GM12878 (cell line): ENCODE data around the gene EHMT2. TPM values are rescaled to one million over a fixed set of nuclear protein-coding genes. Genes with fewer than 3 reads are reported as not detected.

Experiments
- ATAC-seq: fragments of 200-7000 bp; cut with Tn5 transposase; 3 replicates; pipeline ENCODE4 v1.9.1; 2020; ENCODE audit warnings: mild to moderate bottlenecking, moderate library complexity
- BruUV-seq: library from RNA; stranded (reverse); fragments of 400-500 nt; replicated peaks from 2 replicates; lab custom pipeline; 2021; lab: Mats Ljungman, UMichigan
- CTCF ChIA-PET: fragments of 300-600 bp; sonication (Branson Sonifier 250); formaldehyde crosslinking; extraction: SDS; loops from one replicate; lab custom pipeline; 2021; ENCODE audit warnings: inconsistent platforms; lab: Yijun Ruan, JAX
- POLR2A ChIA-PET: fragments of 350-600 bp; formaldehyde crosslinking; extraction: SDS; loops from one replicate; lab custom pipeline; 2021; ENCODE audit warnings: inconsistent platforms; lab: Charles Lee
- RAD21 ChIA-PET: fragments of 300-600 bp; sonication (Branson Sonifier 250); formaldehyde crosslinking; loops from one replicate; lab custom pipeline; 2023; ENCODE audit warnings: antibody characterized with exemption; ENCODE audit not compliant: unreplicated experiment; lab: Charles Lee
- SMC1A ChIA-PET: fragments of 300-600 bp; sonication (Branson Sonifier 250); formaldehyde crosslinking; loops from one replicate; lab custom pipeline; 2023; ENCODE audit not compliant: unreplicated experiment, uncharacterized antibody; lab: Charles Lee
- DNase-seq: peaks from one replicate; pipeline ENCODE4 v3.0.0-alpha.2; 2011; ENCODE audit warnings: low read depth, low spot score
- FAIRE-seq: peaks from 3 replicates; lab custom pipeline; 2011; peaks lifted over from hg19 to GRCh38; lab: Jason Lieb, UNC
- H2AFZ ChIP-seq: 2 replicates; pipeline ENCODE4 v1.6.0; 2011; ENCODE audit warnings: low read depth, low read length, control low read depth; ENCODE audit not compliant: control insufficient read depth
- H3K27ac ChIP-seq: 2 replicates; pipeline ENCODE4 v1.5.1; 2011; ENCODE audit warnings: control low read depth; ENCODE audit not compliant: control insufficient read depth, insufficient read depth
- H3K27me3 ChIP-seq, 2 experiments: replicated peaks in 1 of 2; 2 replicates each; pipeline versions ENCODE4 v1.6.0 to v1.6.1; 2011; ENCODE audit warnings: low read length in 1 of 2; ENCODE audit not compliant: control insufficient read depth in 2 of 2, insufficient read depth in 2 of 2
- H3K36me3 ChIP-seq, 2 experiments: 2 replicates each; pipeline ENCODE4 v1.5.1; 2011; ENCODE audit warnings: low read length in 1 of 2; ENCODE audit not compliant: control insufficient read depth in 2 of 2, insufficient read depth in 2 of 2
- H3K4me1 ChIP-seq: 2 replicates; pipeline ENCODE4 v1.6.1; 2011; ENCODE audit warnings: mild to moderate bottlenecking, low read length, moderate library complexity, mixed read lengths; ENCODE audit not compliant: control insufficient read depth, insufficient read depth
- H3K4me2 ChIP-seq: 2 replicates; pipeline ENCODE4 v1.6.0; 2011; ENCODE audit warnings: control low read depth; ENCODE audit not compliant: control insufficient read depth, insufficient read depth
- H3K4me3 ChIP-seq: fragments of 200-600 bp; sonication (generic); 2 replicates; pipeline ENCODE4 v1.5.1; 2016
- H3K79me2 ChIP-seq: 2 replicates; pipeline ENCODE4 v1.6.0; 2011; ENCODE audit warnings: low read length; ENCODE audit not compliant: control insufficient read depth, insufficient read depth
- H3K9ac ChIP-seq: 2 replicates; pipeline ENCODE4 v1.8.0; 2011; ENCODE audit warnings: low read length, control low read depth, mixed read lengths; ENCODE audit not compliant: control insufficient read depth, insufficient read depth
- H3K9me3 ChIP-seq: replicated peaks from 3 replicates; pipeline ENCODE4 v1.5.1; 2011; ENCODE audit warnings: mild to moderate bottlenecking, low read length; ENCODE audit not compliant: control insufficient read depth, insufficient read depth
- H4K20me1 ChIP-seq: 2 replicates; pipeline ENCODE4 v1.6.0; 2011; ENCODE audit not compliant: control insufficient read depth, insufficient read depth
- BHLHE40 ChIP-seq, 2 experiments: fragments of 450-650 bp in 1 of 2; IDR thresholded peaks; 2 replicates each; pipeline ENCODE4 v1.6.1; 2011 to 2017; ENCODE audit warnings: low read depth in 2 of 2, borderline replicate concordance in 1 of 2, improper control_type of control experiment in 1 of 2, low read length in 1 of 2, mild to moderate bottlenecking in 1 of 2
- ETV6 ChIP-seq, 2 experiments: fragments of 450-650 bp in 1 of 2; IDR thresholded peaks in 1 of 2; conservative IDR thresholded peaks in 1 of 2; 2 replicates each; pipeline ENCODE4 v1.6.1; 2014; ENCODE audit warnings: antibody characterized with exemption in 1 of 2, borderline replicate concordance in 1 of 2, low read depth in 1 of 2, mild to moderate bottlenecking in 1 of 2, moderate library complexity in 1 of 2
- RAD51 ChIP-seq: fragments of 450-650 bp; IDR thresholded peaks from 2 replicates; pipeline ENCODE4 v1.6.1; 2016; ENCODE audit warnings: moderate library complexity, mild to moderate bottlenecking, inconsistent platforms
- WGBS: methylation state at CpG from one replicate; pipeline ENCODE4 v1.1.6; 2016; ENCODE audit warnings: low lambda C conversion rate; ENCODE audit not compliant: insufficient replicate concordance, insufficient coverage; ENCODE audit errors: missing lambda C conversion rate; 5-methylcytosine and 5-hydroxymethylcytosine counted together
- in situ Hi-C: fragments of 300-500 bp; cut with MboI; formaldehyde crosslinking; loops from 9 replicates; pipeline ENCODE4 v1.14.3; 2018; ENCODE audit warnings: mixed read lengths
- intact Hi-C: fragments of 100-400 bp; cut with micrococcal nuclease; formaldehyde crosslinking; loops from one replicate; pipeline ENCODE4 v1.14.2; 2022; ENCODE audit not compliant: unreplicated experiment
- polyA plus RNA-seq, 11 experiments: library from polyadenylated mRNA; depleted of rRNA in 4 of 11; unstranded in 6 of 11; stranded (reverse) in 5 of 11; fragments of >200 nt; fragmentation: Nextera tagmentation in 4 of 11; fragmentation: Illumina TruSeq in 1 of 11; extraction: Ambion mirVana in 4 of 11; extraction: Trizol in 1 of 11; gene quantifications; 1 replicate in 1 of 11; 2 replicates in 10 of 11; pipeline versions ENCODE4 v1.2.1 to v1.2.3, GENCODE V29; 2011 to 2016; ENCODE audit warnings: inconsistent platforms in 2 of 11, missing spikeins in 2 of 11, low read depth in 1 of 11
- total RNA-seq, 4 experiments: library from RNA; depleted of rRNA in 3 of 4; stranded (reverse); fragments of >200 nt in 3 of 4; fragmentation: Illumina TruSeq in 1 of 4; extraction: Trizol in 1 of 4; gene quantifications; 2 replicates each; pipeline versions ENCODE4 v1.2.1 to v1.2.3, GENCODE V29; 2013 to 2021
- TF ChIP-seq, protein P1 (sequence below): IDR thresholded peaks from 2 replicates; pipeline ENCODE4 v1.6.1; 2012; ENCODE audit warnings: improper control_type of control experiment, low read depth, low read length; ENCODE audit not compliant: insufficient replicate concordance
- TF ChIP-seq, protein P2 (sequence below): fragments of 150-350 bp; IDR thresholded peaks from 2 replicates; pipeline ENCODE4 v1.6.1; 2016; ENCODE audit warnings: low read depth, low read length
- TF ChIP-seq, protein P3 (sequence below): IDR thresholded peaks from 2 replicates; pipeline ENCODE4 v1.6.1; 2012; ENCODE audit warnings: mild to moderate bottlenecking, low read depth, low read length

EHMT2 gene
- total and polyA plus RNA-seq, 10 of the 15 experiments (the other 5 are each of a cell fraction or from before 2014, with no cell fraction given), result 1.7 to 53.2 (median 36.3) TPM

DNA sequence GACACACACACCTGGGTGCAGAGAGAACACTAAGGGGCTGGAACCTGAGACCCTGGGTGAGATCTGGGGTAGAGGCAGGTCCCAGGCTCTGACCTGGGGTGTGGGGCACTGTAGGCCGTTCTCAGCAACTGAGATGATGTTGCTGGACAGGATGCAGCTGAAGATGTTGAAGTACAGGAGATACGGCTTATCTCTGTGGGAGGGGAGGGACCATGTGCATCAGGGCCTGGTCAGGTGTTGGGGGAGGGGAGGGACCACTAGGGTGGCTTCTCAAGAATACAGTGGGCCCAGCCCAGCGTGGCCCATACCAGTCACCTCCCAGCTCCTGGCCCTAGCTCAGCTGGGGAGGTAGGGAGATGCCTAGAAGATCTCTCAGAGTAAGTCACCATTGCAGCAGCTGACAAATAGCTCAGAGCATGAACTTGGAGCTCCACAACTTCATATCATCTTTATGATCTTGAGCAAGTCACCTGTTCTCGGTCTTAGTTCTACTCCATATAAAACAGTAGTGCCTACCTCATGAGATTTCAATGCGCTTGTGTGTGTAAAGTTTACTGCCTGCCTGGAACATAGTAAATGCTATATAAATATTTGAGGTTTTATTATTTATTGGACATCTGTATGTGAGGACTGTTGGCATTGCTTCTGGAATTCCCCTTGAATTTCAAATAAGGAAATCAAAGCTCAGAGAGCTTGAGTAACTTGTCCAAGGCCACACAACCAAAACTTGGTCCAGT, 22.5 kb downstream of the EHMT2 start (continued):
- TF ChIP-seq, protein P1, sequence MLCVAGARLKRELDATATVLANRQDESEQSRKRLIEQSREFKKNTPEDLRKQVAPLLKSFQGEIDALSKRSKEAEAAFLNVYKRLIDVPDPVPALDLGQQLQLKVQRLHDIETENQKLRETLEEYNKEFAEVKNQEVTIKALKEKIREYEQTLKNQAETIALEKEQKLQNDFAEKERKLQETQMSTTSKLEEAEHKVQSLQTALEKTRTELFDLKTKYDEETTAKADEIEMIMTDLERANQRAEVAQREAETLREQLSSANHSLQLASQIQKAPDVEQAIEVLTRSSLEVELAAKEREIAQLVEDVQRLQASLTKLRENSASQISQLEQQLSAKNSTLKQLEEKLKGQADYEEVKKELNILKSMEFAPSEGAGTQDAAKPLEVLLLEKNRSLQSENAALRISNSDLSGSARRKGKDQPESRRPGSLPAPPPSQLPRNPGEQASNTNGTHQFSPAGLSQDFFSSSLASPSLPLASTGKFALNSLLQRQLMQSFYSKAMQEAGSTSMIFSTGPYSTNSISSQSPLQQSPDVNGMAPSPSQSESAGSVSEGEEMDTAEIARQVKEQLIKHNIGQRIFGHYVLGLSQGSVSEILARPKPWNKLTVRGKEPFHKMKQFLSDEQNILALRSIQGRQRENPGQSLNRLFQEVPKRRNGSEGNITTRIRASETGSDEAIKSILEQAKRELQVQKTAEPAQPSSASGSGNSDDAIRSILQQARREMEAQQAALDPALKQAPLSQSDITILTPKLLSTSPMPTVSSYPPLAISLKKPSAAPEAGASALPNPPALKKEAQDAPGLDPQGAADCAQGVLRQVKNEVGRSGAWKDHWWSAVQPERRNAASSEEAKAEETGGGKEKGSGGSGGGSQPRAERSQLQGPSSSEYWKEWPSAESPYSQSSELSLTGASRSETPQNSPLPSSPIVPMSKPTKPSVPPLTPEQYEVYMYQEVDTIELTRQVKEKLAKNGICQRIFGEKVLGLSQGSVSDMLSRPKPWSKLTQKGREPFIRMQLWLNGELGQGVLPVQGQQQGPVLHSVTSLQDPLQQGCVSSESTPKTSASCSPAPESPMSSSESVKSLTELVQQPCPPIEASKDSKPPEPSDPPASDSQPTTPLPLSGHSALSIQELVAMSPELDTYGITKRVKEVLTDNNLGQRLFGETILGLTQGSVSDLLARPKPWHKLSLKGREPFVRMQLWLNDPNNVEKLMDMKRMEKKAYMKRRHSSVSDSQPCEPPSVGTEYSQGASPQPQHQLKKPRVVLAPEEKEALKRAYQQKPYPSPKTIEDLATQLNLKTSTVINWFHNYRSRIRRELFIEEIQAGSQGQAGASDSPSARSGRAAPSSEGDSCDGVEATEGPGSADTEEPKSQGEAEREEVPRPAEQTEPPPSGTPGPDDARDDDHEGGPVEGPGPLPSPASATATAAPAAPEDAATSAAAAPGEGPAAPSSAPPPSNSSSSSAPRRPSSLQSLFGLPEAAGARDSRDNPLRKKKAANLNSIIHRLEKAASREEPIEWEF, result no peak

DNA sequence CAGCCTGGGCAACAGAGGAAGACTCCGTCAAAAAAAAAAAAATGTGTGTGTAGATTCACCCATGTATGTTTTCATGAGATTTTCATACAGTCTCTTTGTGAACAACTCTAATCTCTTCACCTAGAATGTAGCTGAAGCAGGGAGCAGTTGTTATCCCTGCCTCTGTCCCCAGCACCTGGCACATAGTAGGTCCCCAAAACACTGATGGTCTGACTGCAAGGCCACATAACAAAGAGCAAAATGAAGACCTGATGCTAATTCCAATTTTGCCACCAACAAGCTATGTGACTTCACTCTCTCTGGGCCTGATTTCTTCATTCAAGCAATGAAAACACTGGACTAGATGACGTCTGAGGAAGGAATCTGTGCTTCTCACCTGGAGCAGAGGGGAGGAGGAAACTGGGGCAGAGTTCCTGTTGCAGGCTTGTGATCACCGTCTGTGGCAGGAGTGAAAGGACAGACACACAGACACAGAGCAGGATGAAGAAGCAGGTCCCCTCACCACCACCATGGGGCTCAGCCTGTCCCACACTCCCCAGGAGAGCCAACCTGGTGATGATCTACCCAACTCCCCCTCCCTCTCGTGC, 23.3 kb downstream of the EHMT2 start:
- intact Hi-C loops (no loop called here), in situ Hi-C loops (no loop called here)
- no peaks in the 10 kb centered on the region for H3K79me2 ChIP-seq
- H4K20me1 ChIP-seq, result no peaks in the 10 kb centered on the region
- POLR2A ChIA-PET, result no interaction called here
- no peaks in the 10 kb centered on the region for H3K4me1 ChIP-seq
- no peak overlapping the region for H3K27ac ChIP-seq
- H2AFZ ChIP-seq, result no peak overlapping the region
- 25% methylated on average over 4 of the region's 4 CpGs for WGBS
- CTCF ChIA-PET, result interaction anchor here (2.6 to 2.7 kb wide), 2 partner anchors 10 to 14 kb away, joined by 6 to 8 read pairs; no protein-coding TSS in a partner anchor
- SMC1A ChIA-PET, result interaction anchor here (0.7 kb wide), 1 partner anchor 34 kb away, joined by 3 read pairs; no protein-coding TSS in a partner anchor
- RAD21 ChIA-PET, result no interaction called here
- H3K27me3 ChIP-seq, result no peaks in the 10 kb centered on the region
- FAIRE-seq (no peak), ATAC-seq (no peak; the same call in 2 of the 3 replicates), DNase-seq (no peak)
- no peak overlapping the region for H3K4me3 ChIP-seq
- no peak overlapping the region for H3K4me2 ChIP-seq
- H3K36me3 ChIP-seq, result no peaks in the 10 kb centered on the region
- no TSS peak for BruUV-seq
- no peaks in the 10 kb centered on the region for H3K9me3 ChIP-seq
- H3K9ac ChIP-seq, result no peak overlapping the region
- TF ChIP-seq, protein P2, sequence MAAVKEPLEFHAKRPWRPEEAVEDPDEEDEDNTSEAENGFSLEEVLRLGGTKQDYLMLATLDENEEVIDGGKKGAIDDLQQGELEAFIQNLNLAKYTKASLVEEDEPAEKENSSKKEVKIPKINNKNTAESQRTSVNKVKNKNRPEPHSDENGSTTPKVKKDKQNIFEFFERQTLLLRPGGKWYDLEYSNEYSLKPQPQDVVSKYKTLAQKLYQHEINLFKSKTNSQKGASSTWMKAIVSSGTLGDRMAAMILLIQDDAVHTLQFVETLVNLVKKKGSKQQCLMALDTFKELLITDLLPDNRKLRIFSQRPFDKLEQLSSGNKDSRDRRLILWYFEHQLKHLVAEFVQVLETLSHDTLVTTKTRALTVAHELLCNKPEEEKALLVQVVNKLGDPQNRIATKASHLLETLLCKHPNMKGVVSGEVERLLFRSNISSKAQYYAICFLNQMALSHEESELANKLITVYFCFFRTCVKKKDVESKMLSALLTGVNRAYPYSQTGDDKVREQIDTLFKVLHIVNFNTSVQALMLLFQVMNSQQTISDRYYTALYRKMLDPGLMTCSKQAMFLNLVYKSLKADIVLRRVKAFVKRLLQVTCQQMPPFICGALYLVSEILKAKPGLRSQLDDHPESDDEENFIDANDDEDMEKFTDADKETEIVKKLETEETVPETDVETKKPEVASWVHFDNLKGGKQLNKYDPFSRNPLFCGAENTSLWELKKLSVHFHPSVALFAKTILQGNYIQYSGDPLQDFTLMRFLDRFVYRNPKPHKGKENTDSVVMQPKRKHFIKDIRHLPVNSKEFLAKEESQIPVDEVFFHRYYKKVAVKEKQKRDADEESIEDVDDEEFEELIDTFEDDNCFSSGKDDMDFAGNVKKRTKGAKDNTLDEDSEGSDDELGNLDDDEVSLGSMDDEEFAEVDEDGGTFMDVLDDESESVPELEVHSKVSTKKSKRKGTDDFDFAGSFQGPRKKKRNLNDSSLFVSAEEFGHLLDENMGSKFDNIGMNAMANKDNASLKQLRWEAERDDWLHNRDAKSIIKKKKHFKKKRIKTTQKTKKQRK, result no peak
- TF ChIP-seq RAD51, result no peak
- TF ChIP-seq, protein P3, sequence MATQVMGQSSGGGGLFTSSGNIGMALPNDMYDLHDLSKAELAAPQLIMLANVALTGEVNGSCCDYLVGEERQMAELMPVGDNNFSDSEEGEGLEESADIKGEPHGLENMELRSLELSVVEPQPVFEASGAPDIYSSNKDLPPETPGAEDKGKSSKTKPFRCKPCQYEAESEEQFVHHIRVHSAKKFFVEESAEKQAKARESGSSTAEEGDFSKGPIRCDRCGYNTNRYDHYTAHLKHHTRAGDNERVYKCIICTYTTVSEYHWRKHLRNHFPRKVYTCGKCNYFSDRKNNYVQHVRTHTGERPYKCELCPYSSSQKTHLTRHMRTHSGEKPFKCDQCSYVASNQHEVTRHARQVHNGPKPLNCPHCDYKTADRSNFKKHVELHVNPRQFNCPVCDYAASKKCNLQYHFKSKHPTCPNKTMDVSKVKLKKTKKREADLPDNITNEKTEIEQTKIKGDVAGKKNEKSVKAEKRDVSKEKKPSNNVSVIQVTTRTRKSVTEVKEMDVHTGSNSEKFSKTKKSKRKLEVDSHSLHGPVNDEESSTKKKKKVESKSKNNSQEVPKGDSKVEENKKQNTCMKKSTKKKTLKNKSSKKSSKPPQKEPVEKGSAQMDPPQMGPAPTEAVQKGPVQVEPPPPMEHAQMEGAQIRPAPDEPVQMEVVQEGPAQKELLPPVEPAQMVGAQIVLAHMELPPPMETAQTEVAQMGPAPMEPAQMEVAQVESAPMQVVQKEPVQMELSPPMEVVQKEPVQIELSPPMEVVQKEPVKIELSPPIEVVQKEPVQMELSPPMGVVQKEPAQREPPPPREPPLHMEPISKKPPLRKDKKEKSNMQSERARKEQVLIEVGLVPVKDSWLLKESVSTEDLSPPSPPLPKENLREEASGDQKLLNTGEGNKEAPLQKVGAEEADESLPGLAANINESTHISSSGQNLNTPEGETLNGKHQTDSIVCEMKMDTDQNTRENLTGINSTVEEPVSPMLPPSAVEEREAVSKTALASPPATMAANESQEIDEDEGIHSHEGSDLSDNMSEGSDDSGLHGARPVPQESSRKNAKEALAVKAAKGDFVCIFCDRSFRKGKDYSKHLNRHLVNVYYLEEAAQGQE, result no peak
- no peak for TF ChIP-seq BHLHE40 (IDR thresholded peaks at IDR 0.05; ENCODE audit: borderline replicate concordance in 1 of 2, low read depth in 2 of 2, low read length in 1 of 2)
- TF ChIP-seq ETV6 (conservative IDR thresholded peaks at IDR 0.05 in 1 of 2, IDR thresholded peaks at IDR 0.05 in 1 of 2; ENCODE audit: borderline replicate concordance in 1 of 2, low read depth in 1 of 2), result no peak
